Measurements from ENCODE around the gene EIF1AD.
A peak's percentile ranks its signal among the peaks of the same experiment; 100 is the strongest.

The EIF1AD gene

GRCh38 chr11:66002648-66003225 lies 780 bp upstream of the EIF1AD start:
- peak; percentile 57 for DNase-seq

GRCh38 chr11:65997286-65997685 lies 4.7 kb downstream of the EIF1AD start:
- no peak for DNase-seq

GRCh38 chr11:65992056-65992455 lies 9.9 kb downstream of the EIF1AD start:
- no peak for DNase-seq

GRCh38 chr11:65988791-65989592 lies 13.0 kb downstream of the EIF1AD start:
- peak; percentile 91 for DNase-seq

- no peak for DNase-seq
These were observed 14.6 kb downstream of the EIF1AD start for GRCh38 chr11:65987336-65987735.

- DNase-seq = no peak
These were observed 18.4 kb downstream of the EIF1AD start for GRCh38 chr11:65983589-65983987.

GRCh38 chr11:65982824-65983588 lies 19.0 kb downstream of the EIF1AD start:
- no peak for DNase-seq

GRCh38 chr11:65981972-65982823 lies 19.8 kb downstream of the EIF1AD start:
- no peak for DNase-seq

GRCh38 chr11:65981101-65981740 lies 20.7 kb downstream of the EIF1AD start:
- DNase-seq = no peak

- no peak for DNase-seq
These were observed 22.6 kb downstream of the EIF1AD start for GRCh38 chr11:65979261-65979759.

GRCh38 chr11:65978391-65979238 lies 23.3 kb downstream of the EIF1AD start:
- no peak for DNase-seq

- DNase-seq = no peak
These were observed 24.2 kb downstream of the EIF1AD start for GRCh38 chr11:65977621-65978390.

GRCh38 chr11:65976216-65977176 lies 25.5 kb downstream of the EIF1AD start:
- peak; percentile 32 for DNase-seq

- peak; percentile 29 for DNase-seq
These were observed 26.2 kb downstream of the EIF1AD start for GRCh38 chr11:65975771-65976170.

- DNase-seq = peak; percentile 16
These were observed 28.4 kb downstream of the EIF1AD start for GRCh38 chr11:65973439-65974110.

- no peak for DNase-seq
These were observed 29.8 kb downstream of the EIF1AD start for GRCh38 chr11:65972116-65972515.

GRCh38 chr11:65968600-65969482 lies 33.1 kb downstream of the EIF1AD start:
- DNase-seq = peak; percentile 22

Data from left hindlimb (tissue), 1 donor.